ENCODE results near the gene STMN1. TPM values are rescaled to one million over a fixed set of nuclear protein-coding genes. Genes with fewer than 3 reads are reported as not detected.

Gene STMN1
- total RNA-seq, 1 donor from 2014 or later = 856 TPM

- Mint-ChIP-seq H3K4me1 (ENCODE audit: low read depth) (peaks cover 22% of the 10 kb centered on the region), H3K4me3 (ENCODE audit: low read depth) (peak within 1 kb of the TSS; percentile 85), H3K27me3 (no peaks in the 10 kb centered on the region), H3K36me3 (ENCODE audit: insufficient read depth) (peaks cover 12% of the 10 kb centered on the region), H3K9me3 (ENCODE audit: low read depth) (no peaks in the 10 kb centered on the region), H3K27ac (peak within 1 kb of the TSS; percentile 94)
- TF ChIP-seq CTCF (IDR thresholded peaks at IDR 0.05; ENCODE audit: unreplicated experiment) = no peak
- DNase-seq (ENCODE audit: low spot score, unreplicated experiment) = peak; percentile 72
Measured at GRCh38 chr1:25858906-25859789, 47.1 kb downstream of the STMN1 start, which contains the start of gene AUNIP. AUNIP (minus strand) TSS chr1:25859457; CDS start chr1:25859357, 100 bp downstream.

GRCh38 chr1:25858494-25858893 is 47.7 kb downstream of the STMN1 start:
- no peaks in the 10 kb centered on the region for H3K27me3 Mint-ChIP-seq
- H3K27ac Mint-ChIP-seq = peak overlapping the region; percentile 94
- peak overlapping the region; percentile 85 for H3K4me3 Mint-ChIP-seq (ENCODE audit: low read depth)
- no peak for DNase-seq (ENCODE audit: low spot score, unreplicated experiment)
- H3K9me3 Mint-ChIP-seq (ENCODE audit: low read depth) = no peaks in the 10 kb centered on the region
- H3K36me3 Mint-ChIP-seq (ENCODE audit: insufficient read depth) = peaks cover 10% of the 10 kb centered on the region
- peaks cover 22% of the 10 kb centered on the region for H3K4me1 Mint-ChIP-seq (ENCODE audit: low read depth)
- no peak for TF ChIP-seq CTCF (IDR thresholded peaks at IDR 0.05; ENCODE audit: unreplicated experiment)

- no peaks in the 10 kb centered on the region for H3K27me3 Mint-ChIP-seq
- H3K4me3 Mint-ChIP-seq (ENCODE audit: low read depth) = no peak overlapping the region
- no peak for TF ChIP-seq CTCF (IDR thresholded peaks at IDR 0.05; ENCODE audit: unreplicated experiment)
- no peak overlapping the region for H3K27ac Mint-ChIP-seq
- H3K9me3 Mint-ChIP-seq (ENCODE audit: low read depth) = no peaks in the 10 kb centered on the region
- H3K36me3 Mint-ChIP-seq (ENCODE audit: insufficient read depth) = no peaks in the 10 kb centered on the region
- peaks cover 17% of the 10 kb centered on the region for H3K4me1 Mint-ChIP-seq (ENCODE audit: low read depth)
- DNase-seq (ENCODE audit: low spot score, unreplicated experiment) = no peak
Measured at GRCh38 chr1:25856856-25857255, 49.4 kb downstream of the STMN1 start.

- no peak for TF ChIP-seq CTCF (IDR thresholded peaks at IDR 0.05; ENCODE audit: unreplicated experiment)
- DNase-seq (ENCODE audit: low spot score, unreplicated experiment) = no peak
- Mint-ChIP-seq H3K27ac (no peak overlapping the region), H3K4me3 (ENCODE audit: low read depth) (no peak overlapping the region), H3K27me3 (no peaks in the 10 kb centered on the region), H3K4me1 (ENCODE audit: low read depth) (peaks cover 9% of the 10 kb centered on the region), H3K36me3 (ENCODE audit: insufficient read depth) (no peaks in the 10 kb centered on the region), H3K9me3 (ENCODE audit: low read depth) (no peaks in the 10 kb centered on the region)
Measured at GRCh38 chr1:25854554-25854953, 51.7 kb downstream of the STMN1 start.

Small RNA genes within 50 kb of the gene (microRNA-seq; reads per million reads assigned to microRNA genes)
- 1.8 reads per million for gene MIR3917 (ENCODE audit: borderline number of aligned reads, unreplicated experiment)

Other genes starting within 250 kb of the STMN1 start
- gene SELENON, start 106.2 kb downstream of the STMN1 start, total RNA-seq = 79.8 and 87.1 TPM in 2 replicates
- gene MTFR1L, start 86.5 kb downstream of the STMN1 start, total RNA-seq = 55.0 and 58.8 TPM in 2 replicates
- gene AUNIP, start 47.0 kb downstream of the STMN1 start, total RNA-seq = 4.7 and 5.9 TPM in 2 replicates
- 20.2 and 21.0 TPM in 2 replicates for gene PAQR7, start 30.7 kb downstream of the STMN1 start, total RNA-seq
- 12.8 and 14.5 TPM in 2 replicates for gene PAFAH2, start 91.6 kb upstream of the STMN1 start, total RNA-seq
- gene EXTL1, start 115.4 kb upstream of the STMN1 start, total RNA-seq = 3.6 and 4.1 TPM in 2 replicates
- 0.13 and 0.17 TPM in 2 replicates for gene SLC30A2, start 139.7 kb upstream of the STMN1 start, total RNA-seq
- not detected in 2 replicates for gene TRIM63, start 161.2 kb upstream of the STMN1 start, total RNA-seq
- 15.2 and 17.2 TPM in 2 replicates for gene PDIK1L, start 205.4 kb upstream of the STMN1 start, total RNA-seq